ENCODE data around the gene HAUS8.

HAUS8 gene

DNA sequence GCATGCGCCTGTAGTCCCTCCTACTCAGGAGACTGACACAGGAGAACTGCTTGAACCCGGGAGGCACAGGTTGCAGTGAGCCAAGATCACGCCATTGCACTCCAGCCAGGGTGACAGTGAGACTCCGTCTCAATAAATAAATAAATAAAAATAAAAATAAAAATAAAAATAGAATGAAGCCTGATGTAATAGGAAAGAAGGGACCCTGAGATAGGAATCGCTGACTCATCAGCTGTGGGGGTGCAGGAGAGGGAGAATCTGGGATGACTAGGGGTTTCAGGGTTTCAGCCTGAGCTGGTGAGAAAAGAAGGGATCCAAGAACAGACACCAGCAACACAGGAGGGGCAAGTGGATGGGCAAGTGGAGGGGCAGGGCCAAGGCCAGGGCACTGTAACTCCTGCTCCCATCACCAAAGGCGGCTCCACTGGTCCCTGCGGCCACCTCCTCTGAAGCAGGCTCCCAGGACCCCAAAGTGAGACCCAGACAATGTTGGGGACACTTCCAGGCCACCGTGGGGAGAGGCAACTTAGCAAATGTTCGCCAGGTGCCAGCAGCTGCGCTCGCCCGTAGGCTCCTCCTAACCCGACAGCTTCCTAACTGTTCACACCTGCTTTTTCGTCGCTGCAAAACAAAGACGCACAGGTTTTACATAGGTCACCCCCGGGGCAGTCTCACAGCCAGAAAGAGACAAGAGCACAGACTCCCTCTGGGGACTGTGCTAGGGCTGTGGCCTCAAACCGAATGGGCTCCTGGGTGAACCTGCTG, 1.2 kb downstream of the HAUS8 start:
- DNase-seq = no peak

DNA sequence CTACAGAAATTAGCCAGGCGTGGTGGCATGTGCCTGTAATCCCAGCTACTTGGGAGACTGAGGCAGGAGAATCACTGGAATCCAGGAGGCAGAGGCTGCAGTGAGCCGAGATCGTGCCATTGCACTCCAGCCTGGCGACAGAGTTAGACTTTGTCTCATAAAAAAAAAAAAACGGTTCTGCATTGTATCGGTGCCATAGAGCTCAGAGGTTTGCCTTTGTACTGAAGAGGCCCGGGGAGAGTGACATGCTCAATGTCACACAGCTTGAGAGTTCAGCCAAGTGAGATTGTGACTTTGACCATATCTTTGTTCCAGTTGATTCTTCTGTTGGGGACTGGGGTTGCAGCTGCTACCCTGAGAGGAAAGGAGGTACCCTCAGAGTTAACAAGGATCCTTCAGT, 4.3 kb downstream of the HAUS8 start:
- no peak for DNase-seq

DNA sequence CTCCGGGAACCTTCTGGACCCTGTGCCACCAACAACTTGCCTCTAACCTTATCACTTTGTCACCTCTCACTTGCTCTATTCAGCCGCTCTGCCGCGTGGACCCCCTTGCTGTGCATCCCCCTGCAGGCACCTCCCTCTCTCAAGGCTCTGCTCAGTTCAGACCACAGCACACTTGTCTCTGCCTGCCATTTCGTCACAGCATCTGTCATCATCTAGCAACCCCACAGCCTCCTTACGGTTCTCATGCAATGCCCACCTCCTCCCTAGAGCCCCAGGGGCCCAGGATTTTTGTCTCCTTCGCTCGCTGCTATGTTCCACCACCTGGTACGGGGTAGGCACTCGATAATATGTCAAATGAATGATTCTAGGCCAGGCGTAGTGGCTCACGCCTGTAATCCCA, 4.8 kb downstream of the HAUS8 start:
- no peak for DNase-seq

DNA sequence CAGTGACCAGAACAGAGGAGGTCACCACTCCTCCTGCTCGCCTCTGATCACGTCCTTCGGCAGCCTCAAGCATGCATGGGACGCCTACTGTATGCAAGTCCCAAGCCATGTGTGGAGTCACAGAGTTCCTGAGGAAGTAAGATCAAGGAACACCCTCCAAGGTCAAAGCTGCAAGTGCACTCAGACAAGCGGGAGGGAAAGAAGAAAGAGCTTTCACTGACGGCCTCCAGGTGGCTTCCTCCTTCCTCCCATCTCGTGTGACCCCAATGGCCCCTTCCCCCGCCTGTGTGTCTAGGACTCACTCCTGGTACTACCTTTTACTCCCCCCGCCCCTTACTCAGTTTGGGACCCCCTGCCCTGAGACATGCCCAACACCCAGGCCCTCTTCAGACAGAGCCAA, 6.1 kb downstream of the HAUS8 start:
- no peak for DNase-seq

DNA sequence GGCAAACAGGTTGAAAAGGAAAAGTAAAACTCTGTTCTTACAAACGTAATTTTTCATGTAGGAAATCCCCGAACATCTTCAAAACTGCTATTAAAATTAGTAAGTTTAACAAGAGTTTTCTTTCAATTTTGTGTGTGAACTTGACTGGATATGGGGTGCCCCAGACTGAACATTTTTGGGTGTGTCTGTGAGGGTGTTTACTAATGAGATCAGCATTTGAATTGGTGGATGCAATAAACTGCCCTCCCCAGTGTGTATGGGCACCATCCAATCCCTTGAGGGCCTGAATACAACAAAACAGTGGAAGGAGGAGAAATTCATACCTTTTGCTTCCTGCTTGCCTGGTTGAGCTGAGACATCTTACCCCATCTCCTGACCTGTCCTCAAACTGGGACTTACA, 11.8 kb downstream of the HAUS8 start:
- DNase-seq = no peak

DNA sequence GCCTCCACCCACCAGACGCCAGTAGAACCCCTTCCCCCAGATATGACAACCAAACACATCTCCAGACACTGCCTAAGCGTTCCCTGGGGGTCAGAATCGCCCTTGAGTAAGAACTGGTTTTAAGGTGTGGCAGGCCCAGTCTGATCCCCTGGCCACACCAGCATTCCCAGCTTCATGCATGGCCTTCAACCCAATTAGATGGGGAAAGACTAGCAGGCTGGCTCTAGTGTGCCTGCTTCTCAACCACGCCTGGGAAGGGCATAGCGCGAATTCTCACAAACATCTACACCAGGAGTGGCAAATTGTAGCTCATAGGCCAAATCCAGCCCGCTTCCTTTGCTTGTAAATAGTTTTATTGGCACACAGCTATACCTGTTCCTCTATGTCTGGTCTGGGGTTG, 13.6 kb downstream of the HAUS8 start:
- no peak for DNase-seq

DNA sequence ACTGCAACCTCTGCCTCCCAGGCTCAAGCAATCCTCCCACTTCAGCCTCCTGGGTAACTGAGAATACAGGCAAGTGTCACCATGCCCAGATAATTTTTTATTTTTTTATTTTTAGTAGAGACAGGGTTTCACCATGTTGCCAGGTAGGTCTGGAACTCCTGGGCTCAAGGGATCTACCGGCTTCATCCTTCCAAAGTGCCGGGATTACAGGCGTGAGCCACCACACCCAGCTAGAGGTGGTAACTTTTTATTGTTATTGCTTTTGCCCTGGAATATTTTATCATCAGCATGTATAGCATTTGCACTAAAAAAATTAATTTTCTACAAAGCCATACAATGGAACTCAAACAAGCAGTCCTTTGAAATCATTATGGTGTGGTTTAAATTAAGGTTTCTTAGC, 14.0 kb downstream of the HAUS8 start:
- DNase-seq = no peak

DNA sequence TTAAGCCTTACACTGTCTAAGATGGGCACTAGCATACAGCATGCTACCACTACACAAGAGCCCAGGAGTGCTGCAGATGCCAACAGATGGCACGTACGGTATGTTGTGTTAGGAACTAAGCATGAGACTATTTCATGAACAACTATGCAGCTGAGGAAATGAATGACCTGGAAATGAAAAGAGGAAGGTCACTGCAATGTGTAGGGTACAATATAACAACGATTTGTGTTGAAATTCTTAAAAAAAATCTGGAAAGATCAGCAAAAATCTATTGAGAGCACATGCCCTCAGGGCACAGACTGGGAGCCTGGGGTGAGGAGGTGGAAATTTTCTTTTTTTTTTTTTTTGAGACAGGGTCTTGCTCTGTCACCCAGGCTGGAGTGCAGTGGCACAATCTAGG, 14.4 kb downstream of the HAUS8 start:
- no peak for DNase-seq

DNA sequence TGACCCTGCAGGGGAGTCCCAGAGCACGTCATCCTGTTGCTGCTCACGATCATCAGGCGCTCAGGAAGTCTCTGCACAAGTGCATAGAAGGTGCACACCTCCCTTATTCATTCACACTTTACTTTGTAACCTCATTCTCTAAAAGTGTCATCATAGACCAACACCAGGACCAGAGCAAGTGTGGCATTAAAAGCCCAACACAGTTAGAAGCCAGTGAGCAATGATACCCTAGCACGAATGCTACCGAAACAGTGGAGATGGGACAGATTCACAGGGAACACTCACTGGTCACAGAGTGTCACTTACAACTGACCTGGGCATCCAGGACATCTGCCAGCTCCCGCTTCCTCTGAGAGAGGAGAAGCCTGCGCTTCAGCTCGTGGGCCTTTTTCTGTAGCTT, 17.0 kb downstream of the HAUS8 start:
- no peak for DNase-seq

DNA sequence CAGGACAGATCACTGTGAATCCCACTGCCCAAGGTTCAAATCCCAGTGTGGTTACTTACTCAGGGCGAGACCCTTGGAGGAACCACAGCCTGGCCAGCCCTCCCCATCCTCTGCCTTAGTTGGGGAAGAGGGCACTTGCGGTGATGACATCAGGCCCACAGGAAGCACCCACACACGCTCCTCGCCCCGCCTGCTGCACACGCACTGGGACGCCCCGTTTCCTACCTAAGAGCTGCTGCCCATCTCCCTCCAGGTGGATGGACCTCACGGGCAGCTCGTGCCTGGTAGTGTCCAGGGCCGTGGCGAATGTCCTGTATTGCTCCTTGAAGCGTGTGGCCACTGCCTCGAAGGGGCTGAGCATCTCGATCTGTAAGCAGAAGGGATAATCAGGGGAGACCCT, 19.6 kb downstream of the HAUS8 start:
- no peak for DNase-seq

DNA sequence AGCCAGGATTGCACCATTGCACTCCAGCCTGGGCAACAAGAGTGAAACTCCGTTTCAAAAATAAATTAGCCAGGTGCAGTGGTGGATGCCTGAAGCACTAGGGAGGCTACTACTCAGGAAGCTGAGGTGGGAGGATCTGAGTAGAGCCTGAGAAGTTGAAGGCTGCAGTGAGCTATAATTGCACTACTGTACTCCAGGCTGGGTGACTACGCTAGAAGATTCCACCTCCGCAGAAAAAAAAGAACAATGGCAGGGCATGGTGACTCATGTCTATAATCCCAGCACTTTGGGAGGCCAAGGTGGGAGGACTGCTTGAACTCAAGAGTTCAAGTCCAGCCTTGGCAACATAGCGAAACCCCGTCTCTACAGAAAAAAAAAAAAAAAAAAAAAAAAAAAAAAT, 20.5 kb downstream of the HAUS8 start:
- DNase-seq = no peak

DNA sequence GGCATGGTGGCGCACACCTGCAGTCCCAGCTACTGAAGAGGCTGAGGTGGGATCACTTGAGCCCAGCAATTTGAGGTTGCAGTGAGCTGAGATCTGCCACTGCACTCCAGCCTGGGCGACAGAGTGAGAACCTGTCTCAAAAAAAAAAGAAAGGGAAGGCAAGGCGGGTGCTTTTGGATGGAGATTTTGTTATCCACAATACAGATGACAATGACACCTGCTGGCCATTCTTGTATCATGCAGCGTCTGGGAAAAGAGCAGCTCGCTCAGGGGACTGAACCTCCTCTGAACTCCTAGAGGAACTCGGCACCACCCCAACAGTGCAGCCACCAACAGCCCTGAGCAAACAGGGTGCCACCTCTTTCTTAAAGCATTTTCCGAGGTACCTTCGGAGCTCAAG, 22.8 kb downstream of the HAUS8 start:
- DNase-seq = no peak

DNA sequence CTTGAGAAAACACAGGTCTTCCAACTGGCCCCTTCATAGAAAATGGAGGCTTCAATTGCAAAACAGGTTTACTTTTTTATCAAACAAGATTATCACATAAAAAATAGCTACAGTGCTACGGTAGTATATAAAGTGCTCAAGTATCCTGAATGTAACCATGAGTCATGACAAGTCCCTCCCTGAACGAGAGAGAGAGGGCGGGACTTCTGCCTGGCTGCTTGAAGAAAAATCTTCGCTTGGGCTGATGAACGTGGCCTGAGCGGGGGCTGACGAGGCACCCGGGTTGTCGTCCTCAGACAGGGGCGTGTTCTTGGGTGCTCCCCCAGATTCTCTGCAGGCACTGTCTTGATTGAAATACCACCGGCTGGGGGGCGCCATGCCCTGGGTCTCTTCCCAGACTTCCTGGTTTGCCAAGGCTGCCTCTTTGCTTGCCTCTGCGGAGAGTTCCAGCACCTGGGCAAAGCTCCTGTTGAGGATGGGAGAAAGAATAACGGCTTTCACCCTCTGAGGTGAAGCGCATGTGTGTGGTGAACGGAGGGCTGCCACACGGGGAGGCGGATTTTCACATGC, 25.5 kb downstream of the HAUS8 start:
- DNase-seq = no peak

DNA sequence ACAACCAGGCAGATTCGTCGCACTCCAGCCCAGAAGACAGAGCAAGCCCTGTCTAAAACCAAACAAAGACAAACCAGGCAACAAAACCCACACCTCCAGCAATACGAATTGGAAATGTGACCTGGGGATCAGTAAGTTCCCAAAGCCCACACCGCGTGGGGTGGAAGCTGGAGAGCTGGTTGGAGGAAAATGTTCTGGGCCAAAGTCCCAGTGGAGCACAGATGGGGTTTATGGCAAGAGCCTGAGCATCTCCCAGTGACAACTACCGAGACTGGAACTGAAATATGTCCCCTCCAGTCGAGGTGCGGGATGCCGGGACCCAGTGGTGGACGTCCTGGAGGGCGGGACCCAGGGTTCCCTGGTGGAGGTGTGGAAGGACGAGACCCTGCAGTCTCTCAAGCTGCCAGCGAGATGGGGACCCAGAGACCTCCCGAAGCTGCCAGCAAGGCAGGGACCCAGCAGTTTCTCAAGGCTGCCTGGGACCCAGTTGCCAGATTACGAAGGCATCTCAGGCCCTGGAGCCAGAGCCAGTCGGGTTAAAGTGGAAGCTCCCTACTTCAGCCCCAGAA, 26.3 kb downstream of the HAUS8 start:
- no peak for DNase-seq

DNA sequence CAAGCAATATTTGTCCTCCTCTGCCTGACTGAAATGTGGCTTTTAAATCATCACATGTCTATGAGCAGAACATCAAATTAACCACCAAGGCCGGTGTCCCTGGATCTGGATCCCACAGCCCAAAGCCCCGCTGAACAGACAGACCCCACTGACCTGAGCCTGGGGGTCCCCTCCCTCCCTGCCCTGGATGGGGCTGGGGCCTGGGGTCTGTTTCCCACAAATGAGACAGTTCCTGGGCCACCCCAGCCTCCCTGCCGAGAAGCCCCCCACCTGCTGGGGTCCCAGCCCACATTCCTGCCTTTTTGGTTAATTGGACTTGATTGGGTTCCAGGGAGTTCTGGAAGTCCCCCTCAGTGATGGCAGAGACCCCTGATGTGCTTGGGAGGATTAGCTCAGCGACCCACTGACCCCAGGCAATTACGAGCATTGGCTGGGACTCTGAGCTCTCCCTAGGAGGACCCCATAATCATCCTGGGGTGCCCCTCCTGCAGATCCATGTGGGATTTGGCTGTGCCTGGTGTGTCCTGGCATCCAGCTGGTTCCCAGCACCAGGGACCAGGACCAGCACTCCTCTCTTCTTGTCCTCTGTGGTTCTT, 29.2 kb downstream of the HAUS8 start:
- no peak for DNase-seq

DNA sequence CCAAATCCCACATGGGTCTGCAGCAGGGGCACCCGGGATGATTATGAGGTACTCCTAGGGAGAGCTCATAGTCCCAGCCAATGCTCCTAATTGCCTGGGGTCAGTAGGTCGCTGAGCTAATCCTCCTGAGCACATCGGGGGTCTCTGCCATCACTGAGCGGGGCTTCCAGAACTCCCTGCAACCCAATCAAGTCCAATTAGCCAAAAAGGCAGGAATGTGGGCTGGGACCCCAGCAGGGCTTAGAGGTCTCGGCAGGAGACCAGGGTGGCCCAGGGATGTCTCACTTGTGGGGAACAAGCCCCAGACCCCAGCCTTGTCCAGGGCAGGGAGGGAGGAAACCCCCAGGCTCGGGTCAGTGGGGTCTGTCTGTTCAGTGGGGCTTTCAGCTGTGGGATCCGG, 31.5 kb downstream of the HAUS8 start:
- DNase-seq = no peak

DNA sequence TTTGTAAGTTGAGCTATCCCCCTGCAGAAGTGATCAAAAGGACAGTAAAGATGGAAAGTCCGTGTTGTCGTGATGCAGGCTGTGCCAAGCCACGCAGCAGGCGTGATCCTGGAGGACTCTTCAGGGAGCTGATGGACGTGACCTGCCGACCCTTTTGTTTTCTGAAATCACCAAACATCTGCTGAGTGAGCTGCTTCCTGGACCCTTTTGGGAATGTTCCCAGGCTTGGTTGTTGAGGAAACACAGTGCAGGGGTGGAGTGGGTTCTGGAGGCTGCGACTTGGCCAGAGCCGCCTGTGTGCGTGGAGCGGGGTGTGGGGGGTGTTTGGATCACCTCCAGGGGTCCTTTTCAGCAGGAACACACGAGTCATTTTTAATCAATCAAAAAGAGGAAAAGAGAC, 33.3 kb downstream of the HAUS8 start:
- DNase-seq = no peak

DNA sequence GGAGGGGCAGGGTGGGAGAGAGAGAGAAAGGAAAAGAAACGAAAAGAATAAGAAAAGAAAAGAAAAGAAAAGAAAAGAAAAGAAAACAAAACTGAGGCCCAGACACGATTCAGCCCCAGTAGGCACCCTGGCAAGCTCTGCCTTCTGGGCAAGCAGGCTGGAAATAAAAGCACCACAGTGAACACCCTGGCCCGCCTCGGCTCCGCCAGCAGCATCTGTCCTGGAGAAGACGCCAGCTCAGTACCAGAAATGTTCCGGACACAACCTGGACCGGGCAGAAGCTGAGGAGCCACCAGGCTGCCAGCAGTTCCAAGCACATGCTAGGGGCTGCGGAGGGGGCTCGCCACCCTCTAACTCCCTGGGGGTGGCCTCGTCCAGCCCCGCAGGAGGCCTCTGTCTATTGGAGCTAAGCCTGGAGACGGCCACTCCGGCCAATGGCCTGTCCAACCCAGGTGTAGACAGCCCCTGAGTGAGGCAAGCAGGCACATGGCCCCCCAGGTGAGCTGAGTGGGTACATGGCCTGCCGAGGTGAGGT, 37.2 kb downstream of the HAUS8 start:
- no peak for DNase-seq

DNA sequence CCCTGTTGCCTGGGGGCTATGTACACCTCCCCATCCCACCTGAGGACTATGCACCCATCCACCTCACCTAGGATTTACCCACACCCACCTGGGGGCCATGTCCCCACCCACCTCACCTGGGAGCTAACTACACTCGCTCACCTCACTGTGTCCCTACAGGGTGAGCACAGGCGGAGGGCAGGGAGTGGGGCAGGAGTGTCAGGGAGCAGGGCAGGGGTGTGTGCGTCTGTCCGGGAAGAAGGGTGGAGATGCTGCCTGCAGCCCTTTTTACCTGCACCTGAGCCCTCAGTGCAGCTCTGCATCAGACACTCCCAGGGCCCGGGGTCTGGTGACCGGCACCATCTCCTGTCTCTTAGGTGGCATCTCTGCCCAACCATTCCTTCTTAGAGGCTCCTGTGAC, 38.1 kb downstream of the HAUS8 start:
- DNase-seq = no peak

DNA sequence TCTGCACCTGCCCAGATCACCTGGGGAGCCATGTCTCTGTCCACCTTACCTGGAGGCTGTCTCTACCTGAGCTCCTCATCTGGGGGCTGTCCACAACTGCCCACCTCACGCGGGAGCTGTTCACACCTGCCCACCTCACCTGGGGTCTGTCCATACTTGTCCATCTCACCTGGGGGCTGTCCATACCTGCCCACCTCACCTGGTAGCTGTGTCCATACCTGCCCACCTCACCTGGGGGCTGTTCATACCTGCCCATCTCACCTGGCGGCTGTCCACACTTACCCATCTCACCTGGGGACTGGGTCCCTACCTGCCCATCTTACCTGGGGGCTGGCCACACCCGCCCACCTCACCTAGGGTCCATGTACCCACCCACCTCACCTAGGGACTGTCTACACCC, 38.6 kb downstream of the HAUS8 start:
- no peak for DNase-seq

DNA sequence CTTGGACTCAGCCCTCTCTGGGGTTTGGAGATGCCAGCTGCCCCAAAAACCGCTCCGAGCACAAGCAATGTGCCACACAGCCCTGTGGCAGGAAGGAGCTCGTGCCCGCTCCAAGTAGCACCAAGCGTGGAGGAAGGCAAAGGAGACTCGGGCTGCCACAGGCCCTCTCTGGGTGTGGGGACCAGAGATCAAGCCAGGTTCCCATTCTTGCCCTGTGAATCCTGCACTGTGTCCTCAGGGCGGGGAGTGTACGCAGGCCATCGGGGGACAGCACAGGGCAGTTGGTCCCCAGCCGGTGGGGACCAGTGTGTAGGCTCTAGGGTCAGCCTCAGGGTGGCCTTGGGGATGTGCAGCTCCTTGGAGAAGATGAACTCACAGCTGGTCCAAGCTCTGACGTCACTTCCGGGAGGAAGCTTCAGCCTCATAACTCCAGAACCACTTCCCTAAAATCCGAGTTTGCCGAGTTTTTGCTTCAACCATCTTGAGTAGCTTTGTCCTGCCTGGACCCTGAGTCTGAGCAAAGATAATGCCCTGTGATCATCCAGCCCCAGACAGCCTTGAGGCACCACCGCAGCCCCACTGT, 39.3 kb downstream of the HAUS8 start:
- DNase-seq = no peak

DNA sequence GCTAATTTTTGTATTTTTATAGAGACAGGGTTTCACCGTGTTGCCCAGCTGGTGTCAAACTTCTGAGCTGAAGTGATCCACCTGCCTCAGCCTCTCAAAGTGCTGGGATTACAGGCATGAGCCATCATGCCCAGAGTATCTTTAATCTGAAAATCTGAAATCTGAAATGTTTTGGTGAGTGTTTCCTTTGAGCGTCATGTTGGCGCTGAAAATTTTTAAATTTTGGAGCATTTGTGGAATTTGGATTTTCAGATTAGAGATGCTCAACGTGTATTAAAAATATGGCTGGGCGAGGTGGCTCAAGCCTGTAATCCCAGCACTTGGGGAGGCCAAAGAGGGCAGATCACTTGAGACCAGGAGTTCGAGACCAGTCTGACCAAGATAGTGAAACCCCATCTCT, 43.5 kb downstream of the HAUS8 start:
- no peak for DNase-seq

DNA sequence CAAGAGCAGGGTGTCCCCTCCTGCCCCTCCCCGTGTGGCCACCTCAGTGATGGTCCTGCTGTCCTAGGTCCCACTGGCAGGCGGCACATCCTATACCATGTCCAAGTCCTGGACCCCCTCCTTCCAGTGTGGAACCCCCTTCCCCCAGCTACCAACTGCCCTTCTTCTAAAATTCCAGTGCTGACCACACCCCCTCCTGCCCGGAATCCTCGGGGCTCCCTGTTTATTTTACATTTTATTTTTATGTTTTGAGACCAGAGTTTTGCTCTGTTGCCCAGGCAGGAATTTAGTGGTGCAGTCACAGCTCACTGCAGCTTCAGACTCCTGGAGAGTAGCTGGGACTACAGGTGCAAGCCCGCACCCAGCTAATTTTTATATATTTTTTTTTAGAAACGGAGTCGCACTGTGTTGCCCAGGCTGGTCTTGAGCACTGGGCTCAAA, 47.7 kb downstream of the HAUS8 start:
- no peak for DNase-seq
